Fibroblast of upper back skin (primary cell): Measurements from ENCODE around the gene NALCN.
A peak's percentile ranks its signal among the peaks of the same experiment; 100 is the strongest.

ENCODE experiments used
- DNase-seq: peaks from one replicate; pipeline ENCODE4 v3.0.0-alpha.2; 2013

Gene NALCN

DNA sequence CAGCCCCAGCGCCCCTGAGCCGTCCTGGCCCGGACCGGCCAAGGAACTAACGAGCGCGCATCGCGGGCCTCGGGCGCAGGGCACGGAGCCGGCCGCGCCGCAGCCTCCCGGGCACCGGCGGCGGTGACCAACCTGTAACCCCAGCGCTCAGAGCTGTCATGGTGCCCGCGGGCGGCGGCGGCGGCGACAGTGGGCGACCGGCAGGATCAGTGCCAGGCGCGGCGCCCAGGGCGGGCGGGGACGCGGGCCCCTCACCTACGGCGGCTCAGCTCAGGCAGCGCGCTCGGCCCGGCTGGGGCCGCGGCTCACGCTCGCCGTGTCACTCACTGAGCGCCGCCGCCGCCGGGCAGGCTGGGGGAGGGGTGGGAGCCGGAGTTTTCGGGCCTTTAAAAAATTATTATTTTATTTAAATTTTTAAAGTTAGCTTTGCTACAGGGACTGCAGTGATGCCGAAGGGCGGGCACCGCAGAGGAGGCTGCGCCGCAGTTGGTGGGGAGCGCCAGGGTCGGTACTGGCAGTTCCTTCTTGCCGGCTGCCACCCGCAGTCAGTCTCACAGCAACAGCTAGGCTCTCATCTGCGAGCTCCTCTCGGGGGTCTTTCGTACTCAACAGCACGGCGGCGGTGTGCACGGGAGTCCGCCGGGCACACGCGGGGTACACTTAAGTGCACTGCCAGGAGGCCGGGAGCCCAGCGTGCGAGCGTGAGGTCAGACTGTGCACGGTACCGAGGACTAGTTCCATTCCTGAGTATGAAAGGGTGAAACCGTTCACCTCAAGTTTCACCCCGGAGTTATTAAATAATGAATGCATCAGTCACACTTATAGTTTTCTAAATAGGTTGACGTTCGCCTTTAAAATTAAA lies at the start of gene NALCN:
Gene NALCN (minus strand): TSS at position 328 of the 862 bp plus-strand sequence. CDS start 17,382 bp downstream, outside the sequence.
- no peak for DNase-seq

- peak; percentile 62 for DNase-seq
Observed at GRCh38 chr13:101465877-101466276, 49.6 kb upstream of the NALCN start.

- DNase-seq: peak; percentile 16
Observed at GRCh38 chr13:101457176-101457575, 40.9 kb upstream of the NALCN start.

GRCh38 chr13:101455863-101456262 lies 39.6 kb upstream of the NALCN start:
- DNase-seq: peak; percentile 94

DNA sequence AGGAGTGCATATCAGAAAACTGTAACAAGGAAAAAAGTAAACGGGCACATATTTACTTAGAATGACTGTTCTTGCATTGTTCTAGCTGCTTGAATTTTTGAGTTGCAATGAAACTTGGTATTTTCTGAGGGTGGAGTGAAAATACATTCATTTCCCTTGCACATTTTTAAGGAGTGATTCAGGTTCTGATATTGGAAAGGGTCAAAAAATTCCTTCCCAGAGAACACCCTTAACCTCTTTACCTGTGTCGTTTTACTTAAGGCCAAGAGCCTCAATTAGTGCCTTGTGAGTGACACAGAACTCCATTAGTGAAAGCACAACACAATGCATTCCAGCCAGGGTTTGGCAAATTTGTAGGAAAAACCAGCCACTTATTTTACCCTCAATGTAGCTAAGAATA lies 38.5 kb upstream of the NALCN start:
- DNase-seq: peak; percentile 48

GRCh38 chr13:101453784-101454201 lies 37.5 kb upstream of the NALCN start:
- DNase-seq: no peak

GRCh38 chr13:101452519-101453485 lies 36.5 kb upstream of the NALCN start, which contains the start of gene ITGBL1:
Gene ITGBL1 (plus strand): TSS chr13:101452675. CDS start chr13:101452834, 159 bp downstream.
- peak; percentile 43 for DNase-seq

- no peak for DNase-seq
Observed at GRCh38 chr13:101451641-101452040, 35.3 kb upstream of the NALCN start.

GRCh38 chr13:101450749-101451130 lies 34.4 kb upstream of the NALCN start:
- no peak for DNase-seq

DNA sequence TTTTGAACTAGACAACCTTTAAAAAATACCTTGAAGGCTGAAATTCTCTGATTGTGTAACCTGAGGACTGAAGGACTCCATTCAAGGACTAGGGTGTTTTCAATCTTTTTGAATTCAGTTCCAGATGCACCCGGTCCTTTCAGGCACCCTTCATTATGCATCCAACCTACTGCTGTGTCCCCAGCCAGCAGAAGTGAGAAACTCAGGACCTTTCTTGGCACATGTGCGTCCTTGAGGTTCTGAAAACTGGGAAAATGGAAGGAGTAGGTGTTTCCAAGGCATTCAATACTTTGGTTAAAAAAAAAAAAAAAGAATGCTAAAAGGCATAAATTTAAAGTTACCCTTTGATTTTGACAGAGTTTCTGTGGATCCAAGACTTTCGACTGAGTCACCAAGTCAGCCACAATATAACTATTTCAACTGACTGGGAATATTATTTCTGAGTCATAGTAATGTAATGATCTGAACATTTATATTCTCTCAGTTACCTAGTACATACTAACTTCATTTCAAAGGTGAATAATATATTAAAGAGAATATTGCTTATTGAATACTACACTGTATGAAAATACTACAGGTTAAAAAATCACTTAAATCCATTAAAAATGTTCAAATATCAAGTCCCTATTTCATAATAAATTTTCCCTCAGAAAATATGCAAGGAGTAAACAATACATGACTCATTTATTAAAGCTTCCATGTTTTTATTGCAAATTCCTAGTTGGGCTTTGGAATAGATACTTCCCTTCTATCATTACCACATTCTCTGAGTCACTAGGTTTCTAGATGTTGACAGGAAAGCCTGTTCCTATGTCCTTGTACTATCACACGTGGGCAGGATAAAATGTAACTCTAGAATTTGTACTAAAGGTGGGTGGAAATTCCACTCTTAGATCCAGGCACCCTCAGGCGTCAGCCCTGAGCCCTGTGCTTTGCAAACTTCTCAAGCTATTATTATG lies 33.8 kb upstream of the NALCN start:
- peak; percentile 92 for DNase-seq

- DNase-seq: peak; percentile 50
Observed at GRCh38 chr13:101447852-101448251, 31.5 kb upstream of the NALCN start.

DNA sequence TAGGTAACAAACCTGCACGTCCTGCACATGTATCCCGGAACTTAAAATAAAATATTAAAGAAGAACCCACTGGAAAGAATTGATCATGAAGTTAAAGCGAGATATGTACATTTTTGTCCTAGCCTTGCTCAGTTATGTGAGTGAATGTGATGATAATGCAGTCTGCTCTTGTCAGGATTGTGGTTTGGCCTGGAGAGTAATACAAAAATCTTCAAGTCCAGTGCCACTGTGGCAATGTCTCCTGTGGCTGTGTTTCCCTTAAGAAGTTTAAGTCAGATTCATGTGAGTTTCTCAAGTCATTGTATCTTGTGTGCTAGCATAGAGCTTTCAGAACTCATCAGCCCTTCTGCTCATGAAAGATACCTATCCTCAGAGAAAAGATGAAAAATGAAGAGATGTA lies 18.2 kb upstream of the NALCN start:
- DNase-seq: peak; percentile 32

- DNase-seq: peak; percentile 16
Observed at GRCh38 chr13:101433895-101434294, 17.6 kb upstream of the NALCN start.

GRCh38 chr13:101429733-101430132 lies 13.4 kb upstream of the NALCN start:
- peak; percentile 17 for DNase-seq

DNA sequence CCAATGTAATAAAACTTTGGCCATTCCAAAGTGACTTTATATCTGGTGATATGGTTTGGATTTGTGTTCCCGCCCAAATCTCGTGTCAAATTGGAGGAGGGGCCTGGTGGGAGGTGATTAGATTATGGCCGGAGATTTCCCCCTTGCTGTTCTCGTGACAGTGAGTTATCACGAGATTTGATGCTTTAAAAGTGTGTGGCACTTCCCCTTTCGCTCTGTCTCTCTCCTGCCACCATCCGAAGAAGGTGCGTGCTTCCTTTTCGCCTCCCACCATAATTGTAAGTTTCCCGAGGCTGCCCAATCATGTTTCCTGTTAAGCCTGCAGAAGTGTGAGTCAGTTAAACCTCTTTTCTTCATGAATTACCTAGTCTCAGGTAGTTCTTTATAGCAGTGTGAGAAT lies 9.3 kb upstream of the NALCN start:
- DNase-seq: no peak

DNA sequence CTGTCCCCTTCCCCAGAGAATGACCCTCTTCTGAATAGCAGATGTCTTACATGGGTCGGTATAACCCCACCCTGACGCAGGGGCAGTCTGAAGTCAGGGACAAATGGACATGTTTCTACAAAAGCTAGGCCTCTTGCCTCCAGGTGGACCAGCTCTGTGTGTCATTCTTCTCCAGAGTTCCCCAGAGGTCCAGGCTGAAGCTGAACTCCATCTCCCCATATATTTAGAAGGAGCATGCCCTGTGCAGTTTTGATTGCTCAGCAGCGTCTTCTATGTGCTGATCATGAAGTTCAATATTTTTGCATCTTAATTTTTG lies 8.8 kb upstream of the NALCN start:
- DNase-seq: no peak

DNA sequence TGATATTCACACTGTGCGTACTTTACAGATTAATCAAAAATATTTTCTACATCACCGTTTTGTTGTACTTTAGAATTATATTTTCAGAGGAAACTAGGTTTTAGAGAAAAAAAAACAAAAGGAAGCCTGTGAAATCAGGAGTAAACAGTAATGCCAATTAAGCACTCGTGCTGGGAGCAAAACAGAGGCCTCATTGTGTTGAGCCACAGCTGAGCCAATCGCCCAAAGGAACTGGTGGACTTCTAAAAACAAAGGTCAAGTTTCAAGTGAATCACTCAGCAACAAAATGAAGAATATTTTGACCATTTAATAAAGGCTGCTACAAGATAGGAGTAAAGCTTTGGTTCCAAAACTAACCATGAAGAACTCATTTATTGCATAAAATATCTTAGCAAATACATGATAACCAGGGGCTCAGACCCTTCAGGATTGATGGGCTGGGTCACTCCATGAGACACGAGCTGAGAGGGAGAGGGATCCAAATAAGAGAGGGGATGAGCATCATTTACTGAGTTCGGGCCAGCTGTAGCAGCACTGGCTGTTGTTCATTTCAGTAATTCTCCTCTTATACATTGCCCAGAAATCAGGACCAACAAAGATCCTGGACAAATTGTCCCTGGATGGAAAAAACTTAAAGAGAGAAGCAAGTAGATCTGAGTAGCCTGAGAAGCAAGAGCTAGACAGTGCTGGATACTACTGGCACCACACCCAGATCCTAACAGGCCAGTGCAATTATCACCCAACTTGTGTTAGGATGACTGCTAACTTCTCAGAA lies 8.3 kb upstream of the NALCN start:
- no peak for DNase-seq

- DNase-seq: no peak
Observed at GRCh38 chr13:101423872-101424271, 7.6 kb upstream of the NALCN start.

GRCh38 chr13:101417501-101417900 lies 1.2 kb upstream of the NALCN start:
- DNase-seq: no peak

- peak; percentile 59 for DNase-seq
Observed at GRCh38 chr13:101417043-101417406, 717 bp upstream of the NALCN start.

- no peak for DNase-seq
Observed at GRCh38 chr13:101415358-101416174, 742 bp downstream of the NALCN start.
